Stimulated activated CD4-positive, alpha-beta T cell treated with anti-CD3 and anti-CD28 coated beads, Interleukin-1b, Interleukin-23, amount 100 ng/mL, for 24 hours (primary cell): ENCODE measurements around the gene EDIL3.
"Not testable (repeated sequence)": the region's sequence is repeated elsewhere in the genome, so short reads cannot be mapped to it uniquely, and the experiment has no call there.

Experiments used
- DNase-seq, 4 experiments: peaks; one replicate each; pipeline ENCODE4 v3.0.0-alpha.2; 2020; ENCODE audit warnings: low read depth in 4 of 4, low spot score in 1 of 4

Gene EDIL3

GRCh38 chr5:84303315-84303714 lies 81.4 kb downstream of the EDIL3 start:
- DNase-seq = no peak

GRCh38 chr5:84301535-84301934 lies 83.1 kb downstream of the EDIL3 start:
- DNase-seq = no peak

GRCh38 chr5:84299959-84300358 lies 84.7 kb downstream of the EDIL3 start:
- no peak for DNase-seq

GRCh38 chr5:84298628-84299027 lies 86.1 kb downstream of the EDIL3 start:
- no peak for DNase-seq

- DNase-seq = not testable (repeated sequence)
Observed at GRCh38 chr5:84297641-84298040, 87.0 kb downstream of the EDIL3 start.

GRCh38 chr5:84292788-84293653 lies 91.7 kb downstream of the EDIL3 start:
- no peak for DNase-seq

GRCh38 chr5:84292000-84292642 lies 92.6 kb downstream of the EDIL3 start:
- no peak for DNase-seq

- DNase-seq = no peak
Observed at GRCh38 chr5:84290673-84291072, 94.0 kb downstream of the EDIL3 start.

GRCh38 chr5:84290161-84290560 lies 94.5 kb downstream of the EDIL3 start:
- DNase-seq = no peak

- DNase-seq = no peak
Observed at GRCh38 chr5:84287951-84288350, 96.7 kb downstream of the EDIL3 start.

GRCh38 chr5:84286662-84287061 lies 98.0 kb downstream of the EDIL3 start:
- no peak for DNase-seq

- no peak for DNase-seq
Observed at GRCh38 chr5:84285641-84286637, 98.7 kb downstream of the EDIL3 start.

- no peak for DNase-seq
Observed at GRCh38 chr5:84281383-84281782, 103.3 kb downstream of the EDIL3 start.

GRCh38 chr5:84279234-84279633 lies 105.4 kb downstream of the EDIL3 start:
- DNase-seq = no peak

- DNase-seq = no peak
Observed at GRCh38 chr5:84275609-84276008, 109.1 kb downstream of the EDIL3 start.

GRCh38 chr5:84274585-84275468 lies 109.9 kb downstream of the EDIL3 start:
- no peak for DNase-seq

GRCh38 chr5:84273517-84273883 lies 111.2 kb downstream of the EDIL3 start:
- DNase-seq = no peak

GRCh38 chr5:84272771-84273516 lies 111.7 kb downstream of the EDIL3 start:
- no peak for DNase-seq

- no peak for DNase-seq
Observed at GRCh38 chr5:84265739-84266550, 118.7 kb downstream of the EDIL3 start.
